ENCODE data around the gene LARP1B.

GRCh38 chr4:128056396-128056795 is 4.7 kb upstream of the LARP1B start:
- TF ChIP-seq SUZ12 (IDR thresholded peaks at IDR 0.05; ENCODE audit: extremely low read depth, insufficient read depth, insufficient read length) (no peak), YY1 (IDR thresholded peaks at IDR 0.05; ENCODE audit: insufficient read depth, insufficient read length) (no peak)

All from NT2/D1 (cell line).